T-cell (primary cell): ENCODE data around the gene PLA2G5. TPM values are rescaled to one million over a fixed set of nuclear protein-coding genes. Genes with fewer than 3 reads are reported as not detected.
"Not testable (repeated sequence)": the region's sequence is repeated elsewhere in the genome, so short reads cannot be mapped to it uniquely, and the experiment has no call there.

Experiments used
- ATAC-seq, 4 experiments: fragments of 200-7000 bp in 3 of 4; fragments of 150-1000 bp in 1 of 4; cut with Tn5 transposase; replicated peaks in 1 of 4; 1 replicate in 3 of 4; 2 replicates in 1 of 4; pipeline ENCODE4 v1.10.0; 2021; ENCODE audit warnings: moderate library complexity in 3 of 4, mild to moderate bottlenecking in 2 of 4, moderate number of reproducible peaks in 1 of 4
- CTCF ChIA-PET, 2 donors: fragments of 300-600 bp; sonication (Branson Sonifier 250); formaldehyde crosslinking; loops; one replicate each; lab custom pipeline; 2022; ENCODE audit warnings: antibody characterized with exemption in 2 of 2; lab: Charles Lee
- POLR2A ChIA-PET, 2 donors: fragments of 300-600 bp; sonication (Branson Sonifier 250); formaldehyde crosslinking; loops; one replicate each; lab custom pipeline; 2022; ENCODE audit warnings: antibody characterized with exemption in 2 of 2; lab: Charles Lee
- DNase-seq, 35 experiments: peaks; one replicate each; pipeline versions ENCODE4 v3.0.0 to v3.0.0-alpha.2; 2013 to 2023
- H3K27ac ChIP-seq: one replicate; pipeline ENCODE4 v1.5.1; 2013; ENCODE audit warnings: low read length
- H3K27me3 ChIP-seq, 2 experiments: replicated peaks in 1 of 2; 1 replicate in 1 of 2; 2 replicates in 1 of 2; pipeline versions ENCODE4 v1.6.1 to v1.7.0; 2013; ENCODE audit warnings: low read length in 1 of 2, mixed read lengths in 1 of 2; ENCODE audit not compliant: control insufficient read depth in 2 of 2, insufficient read depth in 2 of 2; ENCODE audit errors: extremely low read depth in 1 of 2
- H3K36me3 ChIP-seq, 2 donors: 1 replicate in 1 of 2; 2 replicates in 1 of 2; pipeline versions ENCODE4 v1.6.1 to v1.7.0; 2013; ENCODE audit warnings: low read length in 1 of 2; ENCODE audit not compliant: control insufficient read depth in 2 of 2, insufficient read depth in 1 of 2; ENCODE audit errors: extremely low read depth in 1 of 2
- H3K4me1 ChIP-seq, 2 experiments: 1 replicate in 1 of 2; 2 replicates in 1 of 2; pipeline versions ENCODE4 v1.6.1 to v1.7.0; 2013; ENCODE audit warnings: low read length in 2 of 2, mixed read lengths in 1 of 2; ENCODE audit not compliant: insufficient read depth in 2 of 2, control insufficient read depth in 1 of 2; ENCODE audit errors: extremely low read depth in 1 of 2
- H3K4me3 ChIP-seq, 2 donors: 1 replicate in 1 of 2; 2 replicates in 1 of 2; pipeline versions ENCODE4 v1.5.1 to v1.7.0; 2013; ENCODE audit warnings: mild to moderate bottlenecking in 2 of 2, low read length in 1 of 2, moderate library complexity in 1 of 2; ENCODE audit not compliant: control insufficient read depth in 1 of 2; ENCODE audit errors: extremely low read depth in 1 of 2
- H3K9me3 ChIP-seq: 2 replicates; pipeline ENCODE4 v1.7.0; 2013
- H3K27ac Mint-ChIP-seq, 2 donors: one replicate each; pipeline ENCODE4 v1.8.0; 2020 to 2021; ENCODE audit warnings: mild to moderate bottlenecking in 2 of 2, mixed read lengths in 2 of 2
- H3K27me3 Mint-ChIP-seq, 2 donors: one replicate each; pipeline ENCODE4 v1.8.0; 2021 to 2022; ENCODE audit warnings: mixed read lengths in 2 of 2
- H3K36me3 Mint-ChIP-seq: one replicate; pipeline ENCODE4 v1.8.0; 2021; ENCODE audit warnings: mixed read lengths
- H3K4me1 Mint-ChIP-seq, 3 donors: one replicate each; pipeline ENCODE4 v1.8.0; 2020 to 2022; ENCODE audit warnings: mixed read lengths in 3 of 3, mild to moderate bottlenecking in 1 of 3
- H3K4me3 Mint-ChIP-seq, 3 donors: one replicate each; pipeline ENCODE4 v1.8.0; 2020 to 2022; ENCODE audit warnings: mild to moderate bottlenecking in 3 of 3, mixed read lengths in 3 of 3, moderate library complexity in 3 of 3
- H3K9me3 Mint-ChIP-seq, 3 donors: one replicate each; pipeline ENCODE4 v1.8.0; 2020 to 2022; ENCODE audit warnings: mixed read lengths in 3 of 3
- WGBS: methylation state at CpG from one replicate; pipeline ENCODE4 v1.1.5; 2013; ENCODE audit warnings: missing lambda C conversion rate; ENCODE audit not compliant: insufficient coverage; 5-methylcytosine and 5-hydroxymethylcytosine counted together
- total RNA-seq, 35 experiments: library from RNA in 6 of 35; stranded (reverse) in 6 of 35; fragments of 120-200 nt in 1 of 35; gene quantifications; one replicate each; pipeline versions ENCODE4 v1.2.1 to v1.2.4 and lab custom pipeline; 2013 to 2026

Gene PLA2G5
- total RNA-seq (not detected), total RNA-seq (lab: John Stamatoyannopoulos, UW) (0 reads per million in 29 experiments)
- total RNA-seq (2013) = not detected

- Histone ChIP-seq H3K9me3 (no peaks in the 10 kb centered on the region), H3K4me1 (no peaks in the 10 kb centered on the region), H3K4me3 (no peak within 1 kb of the TSS), H3K36me3 (no peaks in the 10 kb centered on the region), H3K27me3 (peaks cover 0 to 7% of the 10 kb centered on the region in 2 experiments), H3K27ac (no peak within 1 kb of the TSS)
- ChIA-PET POLR2A (no interaction called here), CTCF (no interaction called here)
- no peaks in the 10 kb centered on the region for H3K9me3 Mint-ChIP-seq
- H3K27me3 Mint-ChIP-seq = peaks cover 0 to 2% of the 10 kb centered on the region in 2 donors
- no peaks in the 10 kb centered on the region for H3K4me1 Mint-ChIP-seq
- H3K4me3 Mint-ChIP-seq = no peak within 1 kb of the TSS
- H3K27ac Mint-ChIP-seq = no peak within 1 kb of the TSS
- no peaks in the 10 kb centered on the region for H3K36me3 Mint-ChIP-seq
- WGBS = 61% methylated on average over 5 of the region's 7 CpGs
- DNase-seq = no peak
- no peak for ATAC-seq
Measured at GRCh38 chr1:20069874-20070273, at the start of gene PLA2G5. Gene PLA2G5, plus strand, starts transcription at chr1:20070194. Its CDS starts 14,637 bp downstream, at chr1:20084831.

DNA sequence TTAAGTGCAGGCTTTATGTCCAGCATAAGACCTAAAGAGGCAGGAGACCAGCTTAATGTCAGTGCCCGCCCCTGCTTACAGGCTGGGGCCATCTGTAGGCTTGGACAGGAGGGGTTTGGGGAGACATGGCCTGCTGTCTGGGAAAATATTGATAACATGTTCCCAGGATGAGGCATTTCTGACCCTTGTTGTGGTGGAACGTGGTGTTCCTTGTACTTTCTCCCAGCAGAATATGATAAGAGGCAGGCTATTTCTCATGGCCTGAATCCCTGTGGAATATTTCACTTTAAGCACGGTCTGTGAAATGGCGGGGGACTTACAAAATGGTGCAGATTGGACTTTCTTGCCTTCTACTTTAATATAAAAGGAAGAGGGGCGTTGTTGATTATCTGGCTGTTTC lies 41.9 kb upstream of the PLA2G5 start:
- H3K36me3 Mint-ChIP-seq = no peaks in the 10 kb centered on the region

GRCh38 chr1:20028726-20029125 lies 41.3 kb upstream of the PLA2G5 start:
- 68% methylated on average over 4 of the region's 5 CpGs for WGBS

More for the DNA sequence above, 41.9 kb upstream of the PLA2G5 start:
- WGBS = 50% methylated on average over 1 of the region's 5 CpGs
- Histone ChIP-seq H3K27me3 (peaks cover 0 to 15% of the 10 kb centered on the region in 2 experiments), H3K9me3 (no peaks in the 10 kb centered on the region), H3K4me3 (no peak overlapping the region), H3K4me1 (no peaks in the 10 kb centered on the region), H3K36me3 (no peaks in the 10 kb centered on the region), H3K27ac (no peak overlapping the region)
- ATAC-seq = no peak
- POLR2A ChIA-PET = no interaction called here
- Mint-ChIP-seq H3K4me3 (no peak overlapping the region), H3K27ac (no peak overlapping the region), H3K4me1 (no peaks in the 10 kb centered on the region), H3K9me3 (peaks cover 2 to 9% (median 8%) of the 10 kb centered on the region in 3 donors), H3K27me3 (peaks cover 54 to 64% of the 10 kb centered on the region in 2 donors)
- no peak for DNase-seq
- CTCF ChIA-PET = no interaction called here

GRCh38 chr1:20029178-20029912 lies 40.6 kb upstream of the PLA2G5 start:
- H3K4me1 Mint-ChIP-seq = no peaks in the 10 kb centered on the region
- ATAC-seq = no peak
- H3K9me3 Mint-ChIP-seq = peaks cover 6 to 11% (median 7%) of the 10 kb centered on the region in 3 donors
- DNase-seq = no peak
- peaks cover 0 to 15% of the 10 kb centered on the region in 2 experiments for H3K27me3 ChIP-seq
- ChIA-PET POLR2A (no interaction called here), CTCF (no interaction called here)
- H3K36me3 ChIP-seq = no peaks in the 10 kb centered on the region
- H3K9me3 ChIP-seq = no peaks in the 10 kb centered on the region
- no peak overlapping the region for H3K27ac ChIP-seq
- no peak overlapping the region for H3K4me3 ChIP-seq
- peaks cover 57 to 61% of the 10 kb centered on the region in 2 donors for H3K27me3 Mint-ChIP-seq
- no peak overlapping the region for H3K27ac Mint-ChIP-seq
- 87% methylated on average over 15 of the region's 20 CpGs for WGBS
- H3K36me3 Mint-ChIP-seq = peaks cover 2% of the 10 kb centered on the region
- H3K4me3 Mint-ChIP-seq = no peak overlapping the region
- H3K4me1 ChIP-seq = no peaks in the 10 kb centered on the region

More at GRCh38 chr1:20028726-20029125, 41.3 kb upstream of the PLA2G5 start:
- H3K4me3 Mint-ChIP-seq = no peak overlapping the region
- POLR2A ChIA-PET = no interaction called here
- H3K9me3 ChIP-seq = no peaks in the 10 kb centered on the region
- DNase-seq (no peak), ATAC-seq (no peak)
- H3K4me3 ChIP-seq = no peak overlapping the region
- peaks cover 56 to 64% of the 10 kb centered on the region in 2 donors for H3K27me3 Mint-ChIP-seq
- H3K27me3 ChIP-seq = peaks cover 0 to 15% of the 10 kb centered on the region in 2 experiments
- no peak overlapping the region for H3K27ac Mint-ChIP-seq
- H3K4me1 ChIP-seq = no peaks in the 10 kb centered on the region
- no peaks in the 10 kb centered on the region for H3K36me3 ChIP-seq
- H3K36me3 Mint-ChIP-seq = no peaks in the 10 kb centered on the region
- no peaks in the 10 kb centered on the region for H3K4me1 Mint-ChIP-seq
- CTCF ChIA-PET = no interaction called here
- H3K9me3 Mint-ChIP-seq = peaks cover 2 to 12% (median 7%) of the 10 kb centered on the region in 3 donors
- H3K27ac ChIP-seq = no peak overlapping the region

DNA sequence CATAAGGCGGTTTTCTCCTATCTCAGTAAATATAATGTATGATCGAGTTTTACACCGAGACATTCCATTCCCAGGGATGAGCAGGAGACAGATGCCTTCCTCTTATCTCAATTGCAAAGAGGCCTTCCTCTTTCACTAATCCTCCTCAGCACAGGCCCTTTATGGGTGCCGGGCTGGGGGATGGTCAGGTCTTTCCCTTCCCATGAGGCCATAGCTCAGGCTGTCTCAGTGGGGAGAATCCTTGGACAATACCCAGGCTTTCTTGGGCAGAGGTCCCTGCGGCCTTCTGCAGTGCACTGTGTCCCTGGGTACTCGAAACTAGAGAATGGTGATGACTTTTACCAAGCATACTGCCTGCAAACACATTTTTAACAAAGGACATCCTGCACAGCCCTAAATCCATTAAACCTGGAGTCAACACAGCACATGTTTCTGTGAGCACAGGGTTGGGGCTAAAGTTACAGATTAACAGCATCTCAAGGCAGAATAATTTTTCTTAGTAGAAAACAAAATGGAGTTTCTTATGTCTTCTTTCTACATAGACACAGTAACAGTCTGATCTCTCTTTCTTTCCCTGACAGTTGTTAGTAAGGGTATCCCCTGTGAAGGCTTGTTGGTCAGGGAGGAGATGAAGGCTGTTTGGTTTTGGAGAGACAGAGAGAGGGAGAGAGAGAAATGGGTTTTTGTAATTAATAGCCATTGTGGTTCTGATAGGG lies 39.4 kb upstream of the PLA2G5 start:
- DNase-seq, H3K36me3 Mint-ChIP-seq, H3K4me1 Mint-ChIP-seq, H3K4me1 ChIP-seq, H3K4me3 Mint-ChIP-seq, CTCF ChIA-PET, H3K4me3 ChIP-seq, H3K27ac Mint-ChIP-seq, H3K36me3 ChIP-seq, H3K27ac ChIP-seq, ATAC-seq, POLR2A ChIA-PET, H3K9me3 ChIP-seq: not testable (repeated sequence)
- Mint-ChIP-seq H3K9me3 (peaks cover 12 to 15% (median 14%) of the 10 kb centered on the region in 3 donors), H3K27me3 (peaks cover 56 to 59% of the 10 kb centered on the region in 2 donors)
- peaks cover 0 to 15% of the 10 kb centered on the region in 2 experiments for H3K27me3 ChIP-seq
- 57% methylated on average over 3 of the region's 6 CpGs for WGBS

GRCh38 chr1:20031161-20031560 lies 38.8 kb upstream of the PLA2G5 start:
- H3K27ac Mint-ChIP-seq = no peak overlapping the region
- H3K9me3 ChIP-seq = no peaks in the 10 kb centered on the region
- ChIA-PET POLR2A (no interaction called here), CTCF (no interaction called here)
- H3K4me1 Mint-ChIP-seq = no peaks in the 10 kb centered on the region
- H3K36me3 Mint-ChIP-seq = peaks cover 6% of the 10 kb centered on the region
- peaks cover 0 to 15% of the 10 kb centered on the region in 2 experiments for H3K27me3 ChIP-seq
- WGBS = 51% methylated on average over 5 of the region's 5 CpGs
- no peak overlapping the region for H3K27ac ChIP-seq
- no peaks in the 10 kb centered on the region for H3K36me3 ChIP-seq
- H3K27me3 Mint-ChIP-seq = peaks cover 53 to 56% of the 10 kb centered on the region in 2 donors
- H3K4me3 Mint-ChIP-seq = no peak overlapping the region
- H3K4me1 ChIP-seq = no peaks in the 10 kb centered on the region
- DNase-seq (no peak), ATAC-seq (no peak)
- H3K9me3 Mint-ChIP-seq = peaks cover 15 to 17% (median 15%) of the 10 kb centered on the region in 3 donors
- H3K4me3 ChIP-seq = no peak overlapping the region
